ENCODE measurements around the gene SLC26A9.

SLC26A9 gene

GRCh38 chr1:205943245-205943644 is at the start of gene SLC26A9:
SLC26A9 (minus strand) TSS chr1:205943456; CDS start chr1:205935820, 7,636 bp downstream.
- no peak for ATAC-seq

GRCh38 chr1:205992218-205992882 is 49.1 kb upstream of the SLC26A9 start:
- ATAC-seq = no peak

- ATAC-seq = no peak
Measured at GRCh38 chr1:205991237-205991636, 48.0 kb upstream of the SLC26A9 start.

GRCh38 chr1:205990226-205990625 is 47.0 kb upstream of the SLC26A9 start:
- ATAC-seq = no peak

- ATAC-seq = no peak
Measured at GRCh38 chr1:205989786-205990185, 46.5 kb upstream of the SLC26A9 start.

GRCh38 chr1:205988585-205988995 is 45.3 kb upstream of the SLC26A9 start:
- no peak for ATAC-seq

GRCh38 chr1:205986861-205987260 is 43.6 kb upstream of the SLC26A9 start:
- ATAC-seq = no peak

- no peak for ATAC-seq
Measured at GRCh38 chr1:205986292-205986691, 43.0 kb upstream of the SLC26A9 start.

GRCh38 chr1:205985330-205986005 is 42.2 kb upstream of the SLC26A9 start:
- no peak for ATAC-seq

GRCh38 chr1:205983925-205984725 is 40.9 kb upstream of the SLC26A9 start:
- peak; percentile 38 to 44 for ATAC-seq

GRCh38 chr1:205981257-205981656 is 38.0 kb upstream of the SLC26A9 start:
- no peak for ATAC-seq

GRCh38 chr1:205980237-205980870 is 37.1 kb upstream of the SLC26A9 start:
- ATAC-seq = no peak

GRCh38 chr1:205979301-205979700 is 36.0 kb upstream of the SLC26A9 start:
- no peak for ATAC-seq

- no peak for ATAC-seq
Measured at GRCh38 chr1:205978676-205979075, 35.4 kb upstream of the SLC26A9 start.

GRCh38 chr1:205977402-205978014 is 34.3 kb upstream of the SLC26A9 start:
- ATAC-seq = peak; percentile 71 to 79

GRCh38 chr1:205976708-205977401 is 33.6 kb upstream of the SLC26A9 start:
- no peak for ATAC-seq

- ATAC-seq = no peak
Measured at GRCh38 chr1:205976036-205976435, 32.8 kb upstream of the SLC26A9 start.

GRCh38 chr1:205975387-205975998 is 32.2 kb upstream of the SLC26A9 start:
- ATAC-seq = no peak

GRCh38 chr1:205974712-205975111 is 31.5 kb upstream of the SLC26A9 start:
- ATAC-seq = no peak

GRCh38 chr1:205973377-205974232 is 30.3 kb upstream of the SLC26A9 start:
- no peak for ATAC-seq

Measured in activated CD4-positive, CD25-positive, alpha-beta regulatory T cell treated with anti-CD3 and anti-CD28 coated beads, Interleukin-2, amount 50 U/mL, for 24 hours (primary cell).